ENCODE data around the gene ARL6IP4. TPM values are rescaled to one million over a fixed set of nuclear protein-coding genes. Genes with fewer than 3 reads are reported as not detected.

ARL6IP4 gene
- total and polyA plus RNA-seq, 11 donors, result 123 to 325 (median 148) TPM

DNA sequence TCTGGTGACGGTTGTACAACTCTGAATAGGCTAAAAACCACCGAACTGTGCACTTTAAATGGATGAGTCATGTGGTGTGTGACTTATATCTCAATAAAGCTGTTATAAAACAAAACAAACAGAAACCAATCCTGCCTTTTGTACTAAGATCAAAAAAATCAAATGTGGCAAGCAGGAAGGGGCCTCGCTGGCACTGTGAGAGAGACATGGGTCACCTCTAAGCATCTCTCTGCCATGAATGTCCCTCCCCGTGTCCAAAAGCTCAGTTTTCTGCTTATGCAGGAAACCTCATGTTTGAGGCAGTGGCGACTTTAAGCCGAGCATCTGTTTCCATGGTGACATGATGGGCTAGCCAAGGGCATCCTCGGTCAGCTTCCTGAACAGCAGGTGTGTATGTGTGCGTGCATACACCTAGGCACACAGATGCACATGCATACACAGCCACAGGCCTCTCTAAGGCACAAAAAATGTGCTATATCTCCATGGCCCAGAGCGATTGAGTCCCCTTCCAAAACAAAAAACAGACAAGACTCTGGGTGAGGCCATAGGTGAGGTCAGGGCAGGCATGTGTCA is 44.4 kb downstream of the ARL6IP4 start:
- Histone ChIP-seq H3K36me3 (peaks cover 0 to 22% (median 7%) of the 10 kb centered on the region in 9 donors), H3K4me3 (no peak overlapping the region), H3K9me3 (no peaks in the 10 kb centered on the region), H3K4me1 (peaks cover 0 to 11% (median 0%) of the 10 kb centered on the region in 12 donors), H3K27me3 (no peaks in the 10 kb centered on the region), H3K27ac (no peak overlapping the region)
- 88 to 95% (median 89%) methylated on average over 7 to 9 of the region's 9 CpGs for WGBS, 4 donors
- ATAC-seq (no peak), DNase-seq (peak in 1 of 5 donors; percentile 7)
- no peak for TF ChIP-seq POLR2A (IDR thresholded peaks at IDR 0.05)
- TF ChIP-seq, protein P1, sequence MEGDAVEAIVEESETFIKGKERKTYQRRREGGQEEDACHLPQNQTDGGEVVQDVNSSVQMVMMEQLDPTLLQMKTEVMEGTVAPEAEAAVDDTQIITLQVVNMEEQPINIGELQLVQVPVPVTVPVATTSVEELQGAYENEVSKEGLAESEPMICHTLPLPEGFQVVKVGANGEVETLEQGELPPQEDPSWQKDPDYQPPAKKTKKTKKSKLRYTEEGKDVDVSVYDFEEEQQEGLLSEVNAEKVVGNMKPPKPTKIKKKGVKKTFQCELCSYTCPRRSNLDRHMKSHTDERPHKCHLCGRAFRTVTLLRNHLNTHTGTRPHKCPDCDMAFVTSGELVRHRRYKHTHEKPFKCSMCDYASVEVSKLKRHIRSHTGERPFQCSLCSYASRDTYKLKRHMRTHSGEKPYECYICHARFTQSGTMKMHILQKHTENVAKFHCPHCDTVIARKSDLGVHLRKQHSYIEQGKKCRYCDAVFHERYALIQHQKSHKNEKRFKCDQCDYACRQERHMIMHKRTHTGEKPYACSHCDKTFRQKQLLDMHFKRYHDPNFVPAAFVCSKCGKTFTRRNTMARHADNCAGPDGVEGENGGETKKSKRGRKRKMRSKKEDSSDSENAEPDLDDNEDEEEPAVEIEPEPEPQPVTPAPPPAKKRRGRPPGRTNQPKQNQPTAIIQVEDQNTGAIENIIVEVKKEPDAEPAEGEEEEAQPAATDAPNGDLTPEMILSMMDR (IDR thresholded peaks at IDR 0.05), result no peak
- intact Hi-C loops (cut with DNase I), result no loop called here

DNA sequence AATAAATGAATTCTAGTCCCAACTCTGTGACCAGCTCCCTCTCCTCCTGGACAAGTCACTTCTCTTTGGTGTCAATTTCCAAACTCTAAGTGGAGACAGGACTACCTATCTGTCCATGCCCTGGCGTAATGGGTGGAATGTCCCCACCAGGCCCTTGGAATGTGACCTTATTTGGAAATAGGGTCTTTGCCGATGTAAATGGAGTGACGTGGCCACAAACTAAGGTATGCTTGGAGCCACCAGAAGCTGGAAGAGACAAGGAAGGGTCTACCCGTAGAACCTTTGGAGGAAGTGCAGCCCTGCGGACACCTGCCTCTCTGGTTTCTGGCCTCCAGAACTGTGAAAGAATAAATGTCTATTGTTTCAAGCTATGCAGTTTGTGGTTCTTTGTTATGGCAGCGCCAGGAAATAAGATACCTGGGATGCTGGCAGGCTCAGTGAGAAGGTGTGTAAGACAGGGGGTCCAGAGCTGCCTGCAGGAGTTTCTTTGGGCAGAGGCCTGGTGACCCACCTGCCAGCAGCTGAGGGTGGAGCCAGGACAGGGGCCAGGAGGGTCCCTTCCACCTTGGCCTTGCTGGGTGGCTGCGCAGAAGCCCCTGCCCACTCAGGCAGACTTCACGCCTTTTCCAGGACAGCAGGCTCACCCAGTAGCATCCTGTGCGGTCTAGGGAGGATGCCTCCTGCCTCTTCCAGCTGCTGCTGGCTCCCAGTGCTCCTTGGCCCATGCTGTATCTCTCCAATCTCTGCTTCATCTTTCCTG is 45.8 kb downstream of the ARL6IP4 start:
- Histone ChIP-seq H3K27ac (no peak overlapping the region), H3K9me3 (no peaks in the 10 kb centered on the region), H3K4me1 (peaks cover 0 to 8% (median 0%) of the 10 kb centered on the region in 12 donors), H3K4me3 (no peak overlapping the region), H3K36me3 (peaks cover 0 to 31% (median 13%) of the 10 kb centered on the region in 9 donors), H3K27me3 (no peaks in the 10 kb centered on the region)
- no peak for TF ChIP-seq POLR2A (IDR thresholded peaks at IDR 0.05)
- TF ChIP-seq, protein P1 (IDR thresholded peaks at IDR 0.05), result no peak
- peak in 1 of 5 donors; percentile 4 for DNase-seq
- WGBS, 4 donors, result 85 to 91% (median 87%) methylated on average over 8 to 9 of the region's 9 CpGs
- intact Hi-C loops (cut with DNase I), result no loop called here
- ATAC-seq, result no peak

DNA sequence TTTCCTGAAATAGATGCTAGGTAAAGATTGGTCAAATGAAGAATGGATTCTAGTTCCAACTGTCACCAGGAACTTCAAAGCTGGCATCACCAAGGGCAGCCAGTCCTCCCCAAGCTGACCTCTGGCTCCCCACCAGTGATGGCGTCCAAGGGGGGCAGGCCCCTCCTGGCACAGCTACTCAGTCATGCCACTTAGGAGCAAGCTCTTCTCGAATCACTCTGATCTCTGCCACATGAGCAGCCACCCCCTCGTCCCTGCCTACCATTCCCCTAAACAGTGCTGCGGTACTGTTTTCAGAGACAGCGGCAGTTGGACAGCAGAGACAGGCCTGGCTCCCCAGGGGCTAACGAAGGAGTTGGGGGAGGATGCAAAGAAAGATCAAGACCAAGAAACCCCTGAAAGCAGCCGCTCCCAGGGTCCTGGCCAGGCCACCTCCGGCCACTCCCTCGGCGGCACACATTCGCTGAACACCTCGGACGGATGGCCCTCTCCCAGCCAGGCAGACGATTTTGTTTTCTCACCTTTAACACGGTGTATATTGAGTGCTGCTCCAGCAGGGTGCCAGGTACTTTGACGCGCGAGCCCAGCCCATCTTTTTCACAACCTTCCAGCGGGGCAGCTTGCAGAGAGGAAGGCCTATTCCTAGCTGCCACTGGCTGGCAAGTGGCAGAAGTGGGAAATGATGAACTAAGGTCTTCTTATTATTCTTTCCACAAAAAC is 47.4 kb downstream of the ARL6IP4 start:
- intact Hi-C loops (cut with DNase I), result no loop called here
- 74 to 79% (median 76%) methylated on average over 19 of the region's 19 CpGs for WGBS, 4 donors
- no peak overlapping the region for H3K27ac ChIP-seq
- no peaks in the 10 kb centered on the region for H3K27me3 ChIP-seq
- no peak overlapping the region for H3K4me3 ChIP-seq
- no peaks in the 10 kb centered on the region for H3K9me3 ChIP-seq
- DNase-seq, result peak in 2 of 5 donors; percentile 28 to 38
- peak in 3 of 4 donors; percentile 8 to 49 (median 30) for ATAC-seq
- peaks cover 0 to 8% (median 0%) of the 10 kb centered on the region in 12 donors for H3K4me1 ChIP-seq
- H3K36me3 ChIP-seq, result peaks cover 0 to 39% (median 14%) of the 10 kb centered on the region in 9 donors
- TF ChIP-seq, protein P1 (IDR thresholded peaks at IDR 0.05), result no peak
- TF ChIP-seq POLR2A (IDR thresholded peaks at IDR 0.05), result no peak

DNA sequence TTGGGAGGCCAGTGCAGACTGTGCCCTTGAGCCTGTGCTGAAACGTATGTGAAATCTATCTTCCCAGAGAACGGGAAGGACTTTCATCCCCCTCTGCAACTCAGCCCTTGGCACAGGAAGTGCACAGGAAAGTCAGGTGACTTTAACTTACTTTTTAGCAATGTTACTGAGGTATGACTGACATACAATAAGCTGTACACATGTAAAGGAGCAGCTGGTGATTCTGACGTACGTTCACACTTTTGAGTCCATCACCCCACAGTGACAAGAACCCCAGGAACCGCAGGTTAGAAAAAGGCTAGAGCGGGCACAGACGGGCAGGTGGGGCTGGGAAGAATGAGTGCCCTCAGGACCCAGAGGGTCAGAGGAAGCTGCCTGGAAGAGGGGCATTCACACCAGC is 48.0 kb downstream of the ARL6IP4 start:
- intact Hi-C loops (cut with DNase I), result no loop called here
- Histone ChIP-seq H3K9me3 (no peaks in the 10 kb centered on the region), H3K4me3 (no peak overlapping the region), H3K4me1 (peaks cover 0 to 8% (median 0%) of the 10 kb centered on the region in 12 donors), H3K36me3 (peaks cover 0 to 44% (median 19%) of the 10 kb centered on the region in 9 donors), H3K27me3 (no peaks in the 10 kb centered on the region), H3K27ac (no peak overlapping the region)
- 74 to 82% (median 76%) methylated on average over 7 of the region's 7 CpGs for WGBS, 4 donors
- TF ChIP-seq POLR2A (IDR thresholded peaks at IDR 0.05), result no peak
- TF ChIP-seq, protein P1 (IDR thresholded peaks at IDR 0.05), result no peak
- no peak for DNase-seq
- no peak for ATAC-seq
